Limb (tissue), 2 donors: ENCODE results near the gene B4GALT2.

Experiments
- DNase-seq, 2 donors: peaks; one replicate each; pipeline ENCODE4 v3.0.0-alpha.2; 2016; ENCODE audit errors: extremely low spot score in 2 of 2

B4GALT2 gene

GRCh38 chr1:43946236-43947060 is 32.6 kb upstream of the B4GALT2 start, which contains the start of gene IPO13:
IPO13 (plus strand) TSS chr1:43946950; CDS start chr1:43947601, 651 bp downstream.
- peak; percentile 95 to 98 for DNase-seq

- no peak for DNase-seq
Measured at GRCh38 chr1:43947061-43947873, 31.7 kb upstream of the B4GALT2 start.

- DNase-seq: no peak
Measured at GRCh38 chr1:43947874-43948437, 31.1 kb upstream of the B4GALT2 start.

- DNase-seq: no peak
Measured at GRCh38 chr1:43949678-43950077, 29.3 kb upstream of the B4GALT2 start.

GRCh38 chr1:43951021-43951985 is 27.7 kb upstream of the B4GALT2 start:
- no peak for DNase-seq

GRCh38 chr1:43952731-43953346 is 26.2 kb upstream of the B4GALT2 start:
- DNase-seq: peak in 1 of 2 donors; percentile 57

- DNase-seq: no peak
Measured at GRCh38 chr1:43953361-43953760, 25.6 kb upstream of the B4GALT2 start.

- DNase-seq: no peak
Measured at GRCh38 chr1:43954036-43954435, 25.0 kb upstream of the B4GALT2 start.

GRCh38 chr1:43956234-43956633 is 22.8 kb upstream of the B4GALT2 start:
- DNase-seq: no peak

GRCh38 chr1:43957407-43958040 is 21.5 kb upstream of the B4GALT2 start:
- DNase-seq: no peak

- DNase-seq: no peak
Measured at GRCh38 chr1:43958351-43959255, 20.4 kb upstream of the B4GALT2 start.

GRCh38 chr1:43960798-43961197 is 18.2 kb upstream of the B4GALT2 start:
- no peak for DNase-seq

- DNase-seq: no peak
Measured at GRCh38 chr1:43961692-43962091, 17.3 kb upstream of the B4GALT2 start.

GRCh38 chr1:43962324-43962723 is 16.7 kb upstream of the B4GALT2 start:
- DNase-seq: no peak

GRCh38 chr1:43963006-43963405 is 16.0 kb upstream of the B4GALT2 start:
- no peak for DNase-seq

GRCh38 chr1:43963890-43964289 is 15.1 kb upstream of the B4GALT2 start:
- no peak for DNase-seq

GRCh38 chr1:43965316-43965715 is 13.7 kb upstream of the B4GALT2 start:
- no peak for DNase-seq

- DNase-seq: no peak
Measured at GRCh38 chr1:43968348-43968948, 10.6 kb upstream of the B4GALT2 start.

- DNase-seq: no peak
Measured at GRCh38 chr1:43969416-43969745, 9.6 kb upstream of the B4GALT2 start.
